SK-N-SH (cell line): ENCODE results near the gene RMC1. TPM values are rescaled to one million over a fixed set of nuclear protein-coding genes. Genes with fewer than 3 reads are reported as not detected.

ENCODE experiments used
- CTCF ChIA-PET: fragments of 300-600, 350-600 bp; formaldehyde crosslinking; extraction: SDS; loops from one replicate; lab custom pipeline; 2021; lab: Yijun Ruan, JAX
- POLR2A ChIA-PET: fragments of 350-600 bp; sonication (Branson Sonifier 250); formaldehyde crosslinking; extraction: SDS; loops from one replicate; lab custom pipeline; 2020; ENCODE audit warnings: antibody characterized with exemption, inconsistent platforms; lab: Yijun Ruan, JAX
- DNase-seq: peaks from one replicate; pipeline ENCODE4 v3.0.0; 2012
- H2AFZ ChIP-seq: fragments of 200-600 bp; sonication (generic); 2 replicates; pipeline ENCODE4 v1.8.1; 2016; ENCODE audit warnings: antibody characterized with exemption, mild to moderate bottlenecking, low read depth
- H3F3A ChIP-seq: fragments of 200-600 bp; sonication (generic); replicated peaks from 2 replicates; pipeline ENCODE3; 2016; ENCODE audit warnings: antibody characterized with exemption, mild to moderate bottlenecking; ENCODE audit not compliant: insufficient read depth
- H3K27ac ChIP-seq, 2 experiments: fragments of 200-500 bp in 1 of 2; fragments of 200-600 bp in 1 of 2; sonication (Bioruptor generic) in 1 of 2; sonication (generic), shearing (Covaris generic) in 1 of 2; 2 replicates each; pipeline versions ENCODE4 v1.5.1 to v1.6.1; 2014 to 2016; ENCODE audit warnings: low read depth in 2 of 2, inconsistent platforms in 1 of 2, low read length in 1 of 2, mild to moderate bottlenecking in 1 of 2, mixed read lengths in 1 of 2
- H3K27me3 ChIP-seq: fragments of 200-600 bp; sonication (generic), shearing (Covaris generic); 2 replicates; pipeline ENCODE4 v1.6.1; 2016; ENCODE audit warnings: mixed run types; ENCODE audit not compliant: insufficient read depth
- H3K36me3 ChIP-seq, 2 experiments: fragments of 200-500 bp in 1 of 2; fragments of 200-600 bp in 1 of 2; sonication (Bioruptor generic) in 1 of 2; sonication (generic) in 1 of 2; replicated peaks in 1 of 2; 2 replicates each; pipeline versions ENCODE3 to v1.5.1; 2014 to 2016; ENCODE audit warnings: low read length in 1 of 2, mild to moderate bottlenecking in 1 of 2; ENCODE audit not compliant: insufficient read depth in 2 of 2, control insufficient read depth in 1 of 2
- H3K4me1 ChIP-seq, 2 experiments: fragments of 200-500 bp in 1 of 2; fragments of 200-600 bp in 1 of 2; sonication (Bioruptor generic) in 1 of 2; sonication (generic), shearing (Covaris generic) in 1 of 2; 2 replicates each; pipeline versions ENCODE4 v1.5.1 to v1.6.1; 2014 to 2016; ENCODE audit warnings: low read depth in 1 of 2, low read length in 1 of 2, mixed run types in 1 of 2; ENCODE audit not compliant: insufficient read depth in 2 of 2, control insufficient read depth in 1 of 2
- H3K4me2 ChIP-seq: fragments of 200-600 bp; sonication (generic), shearing (Covaris generic); 2 replicates; pipeline ENCODE4 v1.6.1; 2017; ENCODE audit warnings: mixed run types
- H3K4me3 ChIP-seq, 2 experiments: fragments of 200-500 bp in 1 of 2; fragments of 200-600 bp in 1 of 2; sonication (Bioruptor generic) in 1 of 2; sonication (generic), shearing (Covaris generic) in 1 of 2; 2 replicates each; pipeline versions ENCODE4 v1.5.1 to v1.8.1; 2014 to 2016; ENCODE audit warnings: low read depth in 2 of 2, inconsistent platforms in 1 of 2, low read length in 1 of 2, mild to moderate bottlenecking in 1 of 2, mixed read lengths in 1 of 2, moderate library complexity in 1 of 2
- H3K79me2 ChIP-seq: fragments of 200-600 bp; sonication (generic); 2 replicates; pipeline ENCODE4 v1.8.1; 2017; ENCODE audit warnings: mild to moderate bottlenecking; ENCODE audit not compliant: insufficient read depth
- H3K9ac ChIP-seq: fragments of 200-600 bp; sonication (generic); 2 replicates; pipeline ENCODE4 v1.6.1; 2017; ENCODE audit warnings: mixed run types
- H3K9me2 ChIP-seq: fragments of 200-600 bp; sonication (generic); 2 replicates; pipeline ENCODE4 v1.6.1; 2017; ENCODE audit warnings: mixed run types
- H3K9me3 ChIP-seq: fragments of 200-600 bp; sonication (generic); 2 replicates; pipeline ENCODE4 v1.6.1; 2017; ENCODE audit warnings: mixed run types, mild to moderate bottlenecking, moderate library complexity
- H4K20me1 ChIP-seq: fragments of 200-600 bp; sonication (generic); 2 replicates; pipeline ENCODE4 v1.6.1; 2017; ENCODE audit warnings: mild to moderate bottlenecking, mixed run types; ENCODE audit not compliant: insufficient read depth
- CTCF ChIP-seq: fragments of 200-600 bp; sonication (generic); IDR thresholded peaks from 2 replicates; pipeline ENCODE4 v1.6.1; 2017; ENCODE audit warnings: antibody characterized with exemption, mild to moderate bottlenecking, moderate library complexity
- ELF1 ChIP-seq: IDR thresholded peaks from 2 replicates; pipeline ENCODE4 v1.4.0; 2012
- EP300 ChIP-seq, 2 experiments: IDR thresholded peaks; 2 replicates each; pipeline versions ENCODE4 v1.4.0 to v1.6.1; 2012; ENCODE audit warnings: borderline replicate concordance in 1 of 2, low read depth in 1 of 2, low read length in 1 of 2
- FOSL2 ChIP-seq: IDR thresholded peaks from 2 replicates; pipeline ENCODE4 v1.4.0; 2012; ENCODE audit warnings: low read depth, mild to moderate bottlenecking, moderate library complexity, borderline replicate concordance
- FOXJ3 ChIP-seq: sonication (generic); formaldehyde crosslinking; IDR thresholded peaks from 2 replicates; pipeline ENCODE4 v1.5.1; 2020; ENCODE audit warnings: mild to moderate bottlenecking, missing genetic modification reagents
- FOXM1 ChIP-seq: IDR thresholded peaks from 2 replicates; pipeline ENCODE4 v1.4.0; 2012; ENCODE audit warnings: low read depth, mild to moderate bottlenecking
- MAX ChIP-seq: IDR thresholded peaks from 2 replicates; pipeline ENCODE4 v1.4.0; 2012; ENCODE audit warnings: low read depth
- MXI1 ChIP-seq: IDR thresholded peaks from 2 replicates; pipeline ENCODE4 v1.6.1; 2012; ENCODE audit warnings: mild to moderate bottlenecking, low read depth, low read length, improper control_type of control experiment
- NFIC ChIP-seq: IDR thresholded peaks from 2 replicates; pipeline ENCODE4 v1.4.0; 2012; ENCODE audit warnings: borderline replicate concordance
- PBX3 ChIP-seq: IDR thresholded peaks from 2 replicates; pipeline ENCODE4; 2012
- RCOR1 ChIP-seq: fragments of 150-350 bp; IDR thresholded peaks from 2 replicates; pipeline ENCODE4 v1.6.1; 2017; ENCODE audit warnings: antibody characterized with exemption, low read length
- REST ChIP-seq: IDR thresholded peaks from 2 replicates; pipeline ENCODE4 v1.6.1; 2012; ENCODE audit warnings: mild to moderate bottlenecking, low read depth, low read length, moderate library complexity
- RFX5 ChIP-seq: IDR thresholded peaks from 2 replicates; pipeline ENCODE4 v1.6.1; 2012; ENCODE audit warnings: mild to moderate bottlenecking, improper control_type of control experiment, low read length
- SIN3A ChIP-seq: IDR thresholded peaks from 2 replicates; pipeline ENCODE4 v1.6.1; 2012; ENCODE audit warnings: low read depth, mild to moderate bottlenecking, low read length, moderate library complexity, borderline replicate concordance
- TEAD4 ChIP-seq: IDR thresholded peaks from 2 replicates; pipeline ENCODE4 v1.4.0; 2012; ENCODE audit warnings: mild to moderate bottlenecking, borderline replicate concordance; ENCODE audit not compliant: insufficient read depth
- USF1 ChIP-seq: IDR thresholded peaks from 2 replicates; pipeline ENCODE4 v1.4.0; 2012; ENCODE audit warnings: low read depth, borderline replicate concordance
- YY1 ChIP-seq: IDR thresholded peaks from 2 replicates; pipeline ENCODE4 v1.4.0; 2012; ENCODE audit warnings: low read depth, mild to moderate bottlenecking
- WGBS: methylation state at CpG from one replicate; pipeline ENCODE4 v1.1.6; 2017; ENCODE audit warnings: low lambda C conversion rate; 5-methylcytosine and 5-hydroxymethylcytosine counted together
- polyA plus RNA-seq, 3 experiments: library from polyadenylated mRNA; depleted of rRNA; stranded (reverse); fragments of >200 nt; gene quantifications; 2 replicates each; pipeline ENCODE4 v1.2.3, GENCODE V29; 2012

RMC1 gene
- polyA plus RNA-seq, 1 of the 3 experiments (the other 2 are of a cell fraction): 26.4 TPM

GRCh38 chr18:23493654-23494053, 9.7 kb upstream of the RMC1 start:
- no peak for DNase-seq
- TF ChIP-seq NFIC: no peak
- TF ChIP-seq YY1: no peak
- no peak for TF ChIP-seq ELF1
- no peak for TF ChIP-seq RFX5
- no peak for TF ChIP-seq REST
- TF ChIP-seq RCOR1: no peak
- TF ChIP-seq CTCF: no peak
- TF ChIP-seq FOXM1: no peak
- no peak for TF ChIP-seq PBX3
- TF ChIP-seq FOXJ3 (CRISPR knock-in tag): no peak
- TF ChIP-seq FOSL2: no peak
- no peak for TF ChIP-seq EP300 (IDR thresholded peaks at IDR 0.05; ENCODE audit: borderline replicate concordance in 1 of 2, low read depth in 1 of 2, low read length in 1 of 2)
- no peak for TF ChIP-seq TEAD4
- TF ChIP-seq USF1: no peak
- TF ChIP-seq SIN3A: no peak
- no peak for TF ChIP-seq MXI1
- no peak for TF ChIP-seq MAX
- Histone ChIP-seq H3K9me3 (peaks cover 14% of the 10 kb centered on the region), H3K27ac (no peak overlapping the region), H2AFZ (no peak overlapping the region), H3K27me3 (no peaks in the 10 kb centered on the region), H3K4me1 (no peaks in the 10 kb centered on the region), H3F3A (no peaks in the 10 kb centered on the region), H3K79me2 (no peaks in the 10 kb centered on the region), H3K4me3 (no peak overlapping the region), H3K9me2 (no peaks in the 10 kb centered on the region), H3K9ac (no peak overlapping the region), H4K20me1 (no peaks in the 10 kb centered on the region), H3K36me3 (no peaks in the 10 kb centered on the region), H3K4me2 (no peak overlapping the region)
- ChIA-PET POLR2A (no interaction called here), CTCF (no interaction called here)
- 53% methylated on average over 1 of the region's 1 CpG for WGBS
